ENCODE measurements around the gene NDUFS6. TPM values are rescaled to one million over a fixed set of nuclear protein-coding genes. Genes with fewer than 3 reads are reported as not detected.

Gene NDUFS6
- total RNA-seq, 1 donor from 2014 or later = 21.3 TPM

- no peak for DNase-seq
- Histone ChIP-seq H3K27me3 (ENCODE audit: low read depth) (no peaks in the 10 kb centered on the region), H3K36me3 (peaks cover 91% of the 10 kb centered on the region), H3K27ac (no peak overlapping the region), H3K9me3 (no peaks in the 10 kb centered on the region), H3K4me1 (no peaks in the 10 kb centered on the region), H3K4me3 (no peak overlapping the region)
- ATAC-seq = no peak
- no peak for TF ChIP-seq CTCF (IDR thresholded peaks at IDR 0.05)
- intact Hi-C loops (cut with DNase I) = no loop called here
Measured at GRCh38 chr5:1817261-1818043, 16.2 kb downstream of the NDUFS6 start.

GRCh38 chr5:1818784-1819183 lies 17.6 kb downstream of the NDUFS6 start:
- H3K36me3 ChIP-seq = peaks cover 84% of the 10 kb centered on the region
- DNase-seq = no peak
- H3K9me3 ChIP-seq = no peaks in the 10 kb centered on the region
- no peak for ATAC-seq
- no peak for TF ChIP-seq CTCF (IDR thresholded peaks at IDR 0.05)
- no peak overlapping the region for H3K27ac ChIP-seq
- no peak overlapping the region for H3K4me3 ChIP-seq
- H3K27me3 ChIP-seq (ENCODE audit: low read depth) = no peaks in the 10 kb centered on the region
- intact Hi-C loops (cut with DNase I) = no loop called here
- no peaks in the 10 kb centered on the region for H3K4me1 ChIP-seq

- no peak for TF ChIP-seq CTCF (IDR thresholded peaks at IDR 0.05)
- no peaks in the 10 kb centered on the region for H3K27me3 ChIP-seq (ENCODE audit: low read depth)
- DNase-seq = no peak
- H3K9me3 ChIP-seq = no peaks in the 10 kb centered on the region
- peaks cover 77% of the 10 kb centered on the region for H3K36me3 ChIP-seq
- ATAC-seq = no peak
- H3K4me1 ChIP-seq = no peaks in the 10 kb centered on the region
- no peak overlapping the region for H3K27ac ChIP-seq
- no peak overlapping the region for H3K4me3 ChIP-seq
- intact Hi-C loops (cut with DNase I) = no loop called here
Measured at GRCh38 chr5:1819458-1819857, 18.3 kb downstream of the NDUFS6 start.

- DNase-seq (no peak), ATAC-seq (no peak)
- Histone ChIP-seq H3K4me1 (no peaks in the 10 kb centered on the region), H3K4me3 (no peak overlapping the region), H3K27ac (no peak overlapping the region), H3K27me3 (ENCODE audit: low read depth) (no peaks in the 10 kb centered on the region), H3K9me3 (no peaks in the 10 kb centered on the region), H3K36me3 (peaks cover 73% of the 10 kb centered on the region)
- intact Hi-C loops (cut with DNase I) = no loop called here
- TF ChIP-seq CTCF (IDR thresholded peaks at IDR 0.05) = no peak
Measured at GRCh38 chr5:1820381-1820780, 19.2 kb downstream of the NDUFS6 start.

GRCh38 chr5:1820926-1821325 lies 19.7 kb downstream of the NDUFS6 start:
- no peak for DNase-seq
- no peak for ATAC-seq
- intact Hi-C loops (cut with DNase I) = no loop called here
- TF ChIP-seq CTCF (IDR thresholded peaks at IDR 0.05) = no peak
- Histone ChIP-seq H3K9me3 (no peaks in the 10 kb centered on the region), H3K36me3 (peaks cover 69% of the 10 kb centered on the region), H3K27me3 (ENCODE audit: low read depth) (no peaks in the 10 kb centered on the region), H3K4me1 (no peaks in the 10 kb centered on the region), H3K4me3 (no peak overlapping the region), H3K27ac (no peak overlapping the region)

Measured in lower lobe of right lung (tissue), 2 donors.